WTC11 (cell line): ENCODE results near the gene IPCEF1. TPM values are rescaled to one million over a fixed set of nuclear protein-coding genes. Genes with fewer than 3 reads are reported as not detected.
"Not testable (repeated sequence)": the region's sequence is repeated elsewhere in the genome, so short reads cannot be mapped to it uniquely, and the experiment has no call there.

Source experiments
- ATAC-seq: fragments of 200-7000 bp; cut with Tn5 transposase; 2 replicates; pipeline ENCODE4 v1.10.0; 2021; ENCODE audit warnings: mild to moderate bottlenecking, moderate library complexity
- CTCF ChIA-PET: fragments of 300-600 bp; sonication (Branson Sonifier 250); formaldehyde crosslinking; loops from one replicate; lab custom pipeline; 2021; ENCODE audit warnings: antibody characterized with exemption; lab: Charles Lee
- POLR2A ChIA-PET: fragments of 350-600 bp; sonication (Branson Sonifier 250); formaldehyde crosslinking; loops from one replicate; lab custom pipeline; 2021; ENCODE audit warnings: antibody characterized with exemption; lab: Charles Lee
- DNase-seq: peaks from one replicate; pipeline ENCODE4 v3.0.0; 2021; ENCODE audit warnings: low spot score
- H3K27ac Mint-ChIP-seq: 2 replicates; pipeline ENCODE4 v1.8.0; 2021; ENCODE audit warnings: mixed read lengths
- H3K27me3 Mint-ChIP-seq: 2 replicates; pipeline ENCODE4 v1.8.0; 2021; ENCODE audit warnings: low read depth, mild to moderate bottlenecking, moderate library complexity, mixed read lengths
- H3K36me3 Mint-ChIP-seq: 2 replicates; pipeline ENCODE4 v1.8.0; 2021; ENCODE audit warnings: mixed read lengths
- H3K4me1 Mint-ChIP-seq: 2 replicates; pipeline ENCODE4 v1.8.0; 2022; ENCODE audit warnings: mixed read lengths
- H3K4me3 Mint-ChIP-seq: 2 replicates; pipeline ENCODE4 v1.8.0; 2021; ENCODE audit warnings: mild to moderate bottlenecking, moderate library complexity, mixed read lengths
- H3K9me3 Mint-ChIP-seq: 2 replicates; pipeline ENCODE4 v1.8.0; 2021; ENCODE audit warnings: mixed read lengths
- AFF4 ChIP-seq: sonication (generic); formaldehyde crosslinking; IDR thresholded peaks from 2 replicates; pipeline ENCODE4 v1.8.1; 2023; ENCODE audit warnings: mild to moderate bottlenecking, missing genetic modification reagents, borderline replicate concordance
- ERG ChIP-seq: fragments of 250-450 bp; sonication (Bioruptor Pico); IDR thresholded peaks from 2 replicates; pipeline ENCODE4 v1.8.0; 2021; ENCODE audit warnings: mild to moderate bottlenecking
- KAT7 ChIP-seq: sonication (generic); formaldehyde crosslinking; IDR thresholded peaks from 2 replicates; pipeline ENCODE4 v1.8.1; 2023; ENCODE audit warnings: missing genetic modification reagents, mild to moderate bottlenecking, borderline replicate concordance
- MYBL2 ChIP-seq: sonication (generic); formaldehyde crosslinking; IDR thresholded peaks from 2 replicates; pipeline ENCODE4 v1.8.1; 2023; ENCODE audit warnings: mild to moderate bottlenecking, moderate library complexity, missing genetic modification reagents
- NFE2L1 ChIP-seq: sonication (generic); formaldehyde crosslinking; IDR thresholded peaks from 2 replicates; pipeline ENCODE4 v1.8.1; 2023; ENCODE audit warnings: missing genetic modification reagents
- NFYB ChIP-seq: sonication (generic); formaldehyde crosslinking; conservative IDR thresholded peaks from 2 replicates; pipeline ENCODE4 v1.8.0; 2022; ENCODE audit warnings: low read depth, missing genetic modification reagents
- RORB ChIP-seq: fragments of 250-450 bp; sonication (Bioruptor Pico); IDR thresholded peaks from 2 replicates; pipeline ENCODE4 v1.9.0; 2021; ENCODE audit warnings: mild to moderate bottlenecking
- ZNF423 ChIP-seq: fragments of 250-450 bp; sonication (Bioruptor Pico); IDR thresholded peaks from 2 replicates; pipeline ENCODE4 v2.1.2; 2022; ENCODE audit warnings: mild to moderate bottlenecking, moderate library complexity
- ZNF512 ChIP-seq: sonication (generic); formaldehyde crosslinking; IDR thresholded peaks from 2 replicates; pipeline ENCODE4 v1.8.1; 2022; ENCODE audit warnings: missing genetic modification reagents, borderline replicate concordance
- ZNF671 ChIP-seq: fragments of 250-450 bp; sonication (Bioruptor Pico); IDR thresholded peaks from 2 replicates; pipeline ENCODE4 v1.8.0; 2021; ENCODE audit warnings: mild to moderate bottlenecking
- total RNA-seq: library from RNA; stranded (reverse); gene quantifications from 3 replicates; pipeline ENCODE4 v1.2.3, GENCODE V29; 2021
- TF ChIP-seq, protein P1 (sequence below): fragments of 250-450 bp; sonication (Bioruptor Pico); IDR thresholded peaks from 2 replicates; pipeline ENCODE4 v1.9.0; 2021; ENCODE audit warnings: moderate library complexity, mild to moderate bottlenecking, inconsistent platforms, borderline replicate concordance
- TF ChIP-seq, protein P2 (sequence below): sonication (generic); formaldehyde crosslinking; IDR thresholded peaks from 2 replicates; pipeline ENCODE4 v1.8.1; 2023; ENCODE audit warnings: mild to moderate bottlenecking, moderate library complexity, missing genetic modification reagents
- TF ChIP-seq, protein P3 (sequence below): sonication (generic); formaldehyde crosslinking; IDR thresholded peaks from 2 replicates; pipeline ENCODE4 v1.8.1; 2022; ENCODE audit warnings: mild to moderate bottlenecking, missing genetic modification reagents, moderate library complexity, borderline replicate concordance

The IPCEF1 gene
- total RNA-seq, 1 experiment from 2014 or later, result 1.3 TPM

GRCh38 chr6:154329350-154330170, 27.0 kb downstream of the IPCEF1 start:
- H3K4me3 Mint-ChIP-seq, result no peak overlapping the region
- H3K9me3 Mint-ChIP-seq, result peaks cover 8% of the 10 kb centered on the region
- no peaks in the 10 kb centered on the region for H3K36me3 Mint-ChIP-seq
- CTCF ChIA-PET, result interaction anchor here (1.2 kb wide), 1 partner anchor 53 kb away, joined by 3 read pairs; no protein-coding TSS in a partner anchor
- DNase-seq (no peak), ATAC-seq (no peak)
- POLR2A ChIA-PET, result no interaction called here
- H3K27me3 Mint-ChIP-seq, result no peaks in the 10 kb centered on the region; the same call in 1 of the 2 replicates
- H3K27ac Mint-ChIP-seq, result peak overlapping the region; percentile 78
- peaks cover 11% of the 10 kb centered on the region for H3K4me1 Mint-ChIP-seq
- TF ChIP-seq NFYB (CRISPR knock-in tag), result no peak
- no peak for TF ChIP-seq ERG (CRISPR knock-in tag)
- TF ChIP-seq KAT7, result no peak
- TF ChIP-seq ZNF423 (CRISPR knock-in tag), result no peak
- TF ChIP-seq, protein P1, sequence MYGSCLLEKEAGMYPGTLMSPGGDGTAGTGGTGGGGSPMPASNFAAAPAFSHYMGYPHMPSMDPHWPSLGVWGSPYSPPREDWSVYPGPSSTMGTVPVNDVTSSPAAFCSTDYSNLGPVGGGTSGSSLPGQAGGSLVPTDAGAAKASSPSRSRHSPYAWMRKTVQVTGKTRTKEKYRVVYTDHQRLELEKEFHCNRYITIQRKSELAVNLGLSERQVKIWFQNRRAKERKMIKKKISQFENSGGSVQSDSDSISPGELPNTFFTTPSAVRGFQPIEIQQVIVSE, result no peak
- TF ChIP-seq NFE2L1 (CRISPR knock-in tag), result no peak
- TF ChIP-seq RORB (CRISPR knock-in tag), result no peak
- TF ChIP-seq, protein P2, sequence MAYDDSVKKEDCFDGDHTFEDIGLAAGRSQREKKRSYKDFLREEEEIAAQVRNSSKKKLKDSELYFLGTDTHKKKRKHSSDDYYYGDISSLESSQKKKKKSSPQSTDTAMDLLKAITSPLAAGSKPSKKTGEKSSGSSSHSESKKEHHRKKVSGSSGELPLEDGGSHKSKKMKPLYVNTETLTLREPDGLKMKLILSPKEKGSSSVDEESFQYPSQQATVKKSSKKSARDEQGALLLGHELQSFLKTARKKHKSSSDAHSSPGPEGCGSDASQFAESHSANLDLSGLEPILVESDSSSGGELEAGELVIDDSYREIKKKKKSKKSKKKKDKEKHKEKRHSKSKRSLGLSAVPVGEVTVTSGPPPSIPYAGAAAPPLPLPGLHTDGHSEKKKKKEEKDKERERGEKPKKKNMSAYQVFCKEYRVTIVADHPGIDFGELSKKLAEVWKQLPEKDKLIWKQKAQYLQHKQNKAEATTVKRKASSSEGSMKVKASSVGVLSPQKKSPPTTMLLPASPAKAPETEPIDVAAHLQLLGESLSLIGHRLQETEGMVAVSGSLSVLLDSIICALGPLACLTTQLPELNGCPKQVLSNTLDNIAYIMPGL (CRISPR knock-in tag), result no peak
- no peak for TF ChIP-seq ZNF671 (CRISPR knock-in tag)
- TF ChIP-seq, protein P3, sequence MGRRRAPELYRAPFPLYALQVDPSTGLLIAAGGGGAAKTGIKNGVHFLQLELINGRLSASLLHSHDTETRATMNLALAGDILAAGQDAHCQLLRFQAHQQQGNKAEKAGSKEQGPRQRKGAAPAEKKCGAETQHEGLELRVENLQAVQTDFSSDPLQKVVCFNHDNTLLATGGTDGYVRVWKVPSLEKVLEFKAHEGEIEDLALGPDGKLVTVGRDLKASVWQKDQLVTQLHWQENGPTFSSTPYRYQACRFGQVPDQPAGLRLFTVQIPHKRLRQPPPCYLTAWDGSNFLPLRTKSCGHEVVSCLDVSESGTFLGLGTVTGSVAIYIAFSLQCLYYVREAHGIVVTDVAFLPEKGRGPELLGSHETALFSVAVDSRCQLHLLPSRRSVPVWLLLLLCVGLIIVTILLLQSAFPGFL (CRISPR knock-in tag), result no peak

DNA sequence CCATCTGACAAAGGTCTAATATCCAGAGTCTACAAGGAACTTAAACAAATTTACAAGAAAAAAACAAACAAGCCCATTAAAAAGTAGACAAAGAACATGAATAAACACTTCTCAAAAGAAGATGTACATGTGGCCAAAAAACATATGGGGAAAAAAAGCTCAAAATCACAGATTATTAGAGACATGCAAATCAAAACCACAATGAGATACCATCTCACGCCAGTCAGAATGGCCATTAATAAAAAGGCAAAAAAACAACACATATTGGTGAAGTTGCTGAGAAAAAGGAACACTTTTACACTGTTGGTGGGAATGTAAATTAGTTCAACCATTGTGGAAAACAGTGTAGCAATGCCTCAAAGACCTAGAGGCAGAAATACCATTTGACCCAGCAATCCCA, 29.3 kb downstream of the IPCEF1 start:
- H3K9me3 Mint-ChIP-seq, H3K27ac Mint-ChIP-seq, POLR2A ChIA-PET, ATAC-seq, H3K27me3 Mint-ChIP-seq, H3K36me3 Mint-ChIP-seq, H3K4me3 Mint-ChIP-seq, DNase-seq, CTCF ChIA-PET: not testable (repeated sequence)
- H3K4me1 Mint-ChIP-seq, result peaks cover 11% of the 10 kb centered on the region

DNA sequence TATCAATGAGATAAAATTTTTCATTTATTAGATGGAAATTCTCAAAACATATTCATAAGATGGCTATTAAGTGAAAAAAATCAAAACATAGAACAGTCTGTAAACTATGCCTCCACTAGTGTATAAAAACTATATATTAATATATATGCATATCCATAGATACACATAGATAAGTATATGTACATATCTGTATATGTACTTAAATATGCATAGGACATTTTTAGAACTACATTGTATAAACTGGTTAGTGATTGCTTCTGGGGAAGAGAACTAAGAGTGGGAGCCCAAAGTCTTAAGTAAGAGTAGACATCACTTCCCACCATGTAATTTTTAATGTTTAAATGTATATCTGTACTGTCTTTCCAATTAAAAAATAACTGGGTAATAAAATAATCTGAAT, 31.5 kb downstream of the IPCEF1 start:
- DNase-seq, result no peak
- Mint-ChIP-seq H3K36me3 (no peaks in the 10 kb centered on the region), H3K27me3 (no peaks in the 10 kb centered on the region; the same call in 1 of the 2 replicates), H3K4me1 (peaks cover 5% of the 10 kb centered on the region), H3K27ac (no peak overlapping the region), H3K9me3 (no peaks in the 10 kb centered on the region), H3K4me3 (no peak overlapping the region)
- TF ChIP-seq MYBL2 (CRISPR knock-in tag) (no peak), ZNF512 (no peak), ZNF671 (CRISPR knock-in tag) (no peak), AFF4 (CRISPR knock-in tag) (no peak)
- TF ChIP-seq, protein P2 (CRISPR knock-in tag), result no peak
- ChIA-PET POLR2A (no interaction called here), CTCF (no interaction called here)
- no peak for ATAC-seq
